K562 (cell line): ENCODE data around the gene PUDP. TPM values are rescaled to one million over a fixed set of nuclear protein-coding genes. Genes with fewer than 3 reads are reported as not detected.
A peak's percentile ranks its signal among the peaks of the same experiment; 100 is the strongest.

Experiments used
- COPS2 ChIP-seq: fragments of 450-650 bp; conservative IDR thresholded peaks from 2 replicates; pipeline ENCODE4 v1.6.1; 2016; ENCODE audit warnings: mild to moderate bottlenecking, moderate library complexity
- DMBX1 ChIP-seq: fragments of 250-450 bp; sonication (Bioruptor Pico); IDR thresholded peaks from 2 replicates; pipeline ENCODE4 v1.8.0; 2022; ENCODE audit warnings: inconsistent platforms, mild to moderate bottlenecking, moderate library complexity, borderline replicate concordance
- FOXA3 ChIP-seq, 2 experiments: fragments of 450-650 bp in 1 of 2; sonication (generic) in 1 of 2; formaldehyde crosslinking; IDR thresholded peaks in 1 of 2; conservative IDR thresholded peaks in 1 of 2; 2 replicates each; pipeline versions ENCODE4 v1.4.0 to v1.8.0; 2020 to 2022; ENCODE audit warnings: mild to moderate bottlenecking in 2 of 2, missing genetic modification reagents in 1 of 2
- HOMEZ ChIP-seq: fragments of 250-450 bp; sonication (Bioruptor Pico); IDR thresholded peaks from 2 replicates; pipeline ENCODE4 v1.4.0; 2020; ENCODE audit warnings: mild to moderate bottlenecking, moderate library complexity
- MYNN ChIP-seq, 2 experiments: sonication (generic); formaldehyde crosslinking in 1 of 2; IDR thresholded peaks; 2 replicates each; pipeline versions ENCODE4 v1.5.0 to v1.6.1; 2016 to 2020; ENCODE audit warnings: antibody characterized with exemption in 1 of 2, missing genetic modification reagents in 1 of 2
- RB1 ChIP-seq: fragments of 450-650 bp; IDR thresholded peaks from 2 replicates; pipeline ENCODE4 v1.6.1; 2017; ENCODE audit warnings: low read depth, mild to moderate bottlenecking
- RCOR1 ChIP-seq, 2 experiments: IDR thresholded peaks; 2 replicates each; pipeline ENCODE4 v1.6.1; 2012; ENCODE audit warnings: low read depth in 2 of 2, low read length in 2 of 2, borderline replicate concordance in 1 of 2, improper control_type of control experiment in 1 of 2
- SMARCA4 ChIP-seq: fragments of 450-650 bp; IDR thresholded peaks from 2 replicates; pipeline ENCODE4 v1.6.1; 2016
- TEAD1 ChIP-seq, 2 experiments: fragments of 450-650 bp in 1 of 2; sonication (generic) in 1 of 2; formaldehyde crosslinking; IDR thresholded peaks; 2 replicates each; pipeline versions ENCODE4 v1.4.0 to v1.8.0; 2020 to 2022; ENCODE audit warnings: mild to moderate bottlenecking in 2 of 2, missing genetic modification reagents in 1 of 2
- VEZF1 ChIP-seq: fragments of 200-800 bp; sonication (Bioruptor generic); IDR thresholded peaks from 2 replicates; pipeline ENCODE4 v1.6.1; 2017; ENCODE audit warnings: missing genetic modification characterization, missing compliant biosample characterization
- YY1 ChIP-seq, 3 experiments: IDR thresholded peaks; 2 replicates each; pipeline ENCODE4 v1.6.1; 2011; ENCODE audit warnings: low read length in 2 of 3, mild to moderate bottlenecking in 2 of 3, moderate library complexity in 2 of 3, borderline replicate concordance in 1 of 3, control low read depth in 1 of 3, low read depth in 1 of 3; ENCODE audit not compliant: insufficient read depth in 3 of 3, insufficient replicate concordance in 2 of 3, control insufficient read depth in 1 of 3, insufficient read length in 1 of 3; ENCODE audit errors: extremely low read depth in 1 of 3
- ZBTB2 ChIP-seq: fragments of 450-650 bp; IDR thresholded peaks from 2 replicates; pipeline ENCODE4 v1.6.1; 2016; ENCODE audit warnings: antibody characterized with exemption
- ZBTB7A ChIP-seq: IDR thresholded peaks from 2 replicates; pipeline ENCODE4 v1.6.1; 2011; ENCODE audit warnings: low read depth, mild to moderate bottlenecking, low read length, moderate library complexity, borderline replicate concordance; ENCODE audit not compliant: control insufficient read depth
- ZNF239 ChIP-seq: fragments of 250-450 bp; sonication (Bioruptor Pico); IDR thresholded peaks from 2 replicates; pipeline ENCODE4 v1.4.0; 2020; ENCODE audit warnings: mild to moderate bottlenecking
- ZNF589 ChIP-seq: fragments of 200-800 bp; sonication (Bioruptor generic); IDR thresholded peaks from 2 replicates; pipeline ENCODE4 v1.6.1; 2016; ENCODE audit warnings: low read depth, missing genetic modification characterization, missing compliant biosample characterization
- ZNF79 ChIP-seq: fragments of 250-450 bp; sonication (Bioruptor Pico); IDR thresholded peaks from 2 replicates; pipeline ENCODE4 v1.4.0; 2020; ENCODE audit warnings: low read depth, mild to moderate bottlenecking, moderate library complexity
- polyA plus RNA-seq, 8 experiments: library from polyadenylated mRNA; depleted of rRNA in 4 of 8; stranded (reverse) in 5 of 8; unstranded in 3 of 8; fragments of >200 nt; fragmentation: Nextera tagmentation in 2 of 8; fragmentation: Illumina TruSeq in 1 of 8; extraction: Ambion mirVana in 2 of 8; extraction: Trizol in 1 of 8; gene quantifications; 2 replicates each; pipeline versions ENCODE4 v1.2.1 to v1.2.3, GENCODE V29; 2011 to 2014; ENCODE audit warnings: inconsistent platforms in 1 of 8, missing spikeins in 1 of 8
- total RNA-seq, 7 experiments: library from RNA; depleted of rRNA in 6 of 7; stranded (reverse); fragments of >200 nt in 6 of 7; fragmentation: Illumina TruSeq in 2 of 7; extraction: Trizol in 2 of 7; gene quantifications; 2 replicates each; pipeline versions ENCODE4 v1.2.1 to v1.2.3, GENCODE V29; 2011 to 2021; ENCODE audit warnings: low replicate concordance in 1 of 7

PUDP gene
- total and polyA plus RNA-seq, 9 of the 15 experiments (the other 6 are each of a cell fraction or from before 2014, with no cell fraction given): 13.6 to 63.0 (median 29.2) TPM

GRCh38 chrX:7147978-7148854, at the start of gene PUDP (continued):
- TF ChIP-seq VEZF1 (CRISPR knock-in tag) (peak; percentile 84), SMARCA4 (peak; percentile 80), MYNN (IDR thresholded peaks at IDR 0.05) (no peak), MYNN (CRISPR knock-in tag; IDR thresholded peaks at IDR 0.05) (no peak), DMBX1 (no peak), COPS2 (no peak), ZNF79 (CRISPR knock-in tag) (no peak), ZNF589 (CRISPR knock-in tag) (no peak), TEAD1 (CRISPR knock-in tag; IDR thresholded peaks at IDR 0.05) (no peak), YY1 (IDR thresholded peaks at IDR 0.05; ENCODE audit: borderline replicate concordance in 1 of 3, control insufficient read depth in 1 of 3, extremely low read depth in 1 of 3, insufficient read depth in 3 of 3, insufficient read length in 1 of 3, insufficient replicate concordance in 2 of 3, low read depth in 1 of 3, low read length in 2 of 3) (peak; percentile 42 to 89 (median 77)), ZNF239 (CRISPR knock-in tag) (no peak), HOMEZ (CRISPR knock-in tag) (no peak), FOXA3 (CRISPR knock-in tag; conservative IDR thresholded peaks at IDR 0.05 in 1 of 2, IDR thresholded peaks at IDR 0.05 in 1 of 2) (no peak), RB1 (peak; percentile 54; the same call in 1 of the 2 replicates), ZBTB7A (peak; percentile 88; the same call in 1 of the 2 replicates), ZBTB2 (peak; percentile 93), RCOR1 (IDR thresholded peaks at IDR 0.05; ENCODE audit: borderline replicate concordance in 1 of 2, low read depth in 2 of 2, low read length in 2 of 2) (peak in 1 of 2 experiments; percentile 80; a peak in 2 of 4 replicates)
